Liver (tissue), 9 donors: ENCODE measurements around the gene HOXB4. TPM values are rescaled to one million over a fixed set of nuclear protein-coding genes. Genes with fewer than 3 reads are reported as not detected.

ENCODE experiments used
- DNase-seq: peaks from one replicate; pipeline ENCODE4 v3.0.0-alpha.2; 2017; ENCODE audit warnings: low spot score
- H3K27ac ChIP-seq, 2 donors: one replicate each; pipeline ENCODE4 v1.7.0; 2013; ENCODE audit warnings: inconsistent platforms in 2 of 2, low read length in 2 of 2, control low read depth in 1 of 2, low read depth in 1 of 2, mild to moderate bottlenecking in 1 of 2
- H3K27me3 ChIP-seq, 4 donors: one replicate each; pipeline versions ENCODE4 v1.6.1 to v1.7.0; 2013; ENCODE audit warnings: low read length in 3 of 4, inconsistent platforms in 1 of 4, mild to moderate bottlenecking in 1 of 4, moderate library complexity in 1 of 4; ENCODE audit not compliant: control insufficient read depth in 4 of 4, insufficient read depth in 4 of 4
- H3K36me3 ChIP-seq, 4 donors: one replicate each; pipeline versions ENCODE4 v1.6.1 to v1.7.0; 2013; ENCODE audit warnings: low read length in 3 of 4, mild to moderate bottlenecking in 3 of 4, low read depth in 1 of 4, moderate library complexity in 1 of 4; ENCODE audit not compliant: control insufficient read depth in 4 of 4, insufficient read depth in 3 of 4
- H3K4me1 ChIP-seq, 4 donors: one replicate each; pipeline versions ENCODE4 v1.6.1 to v1.7.0; 2013; ENCODE audit warnings: low read length in 3 of 4, mild to moderate bottlenecking in 3 of 4, moderate library complexity in 1 of 4; ENCODE audit not compliant: control insufficient read depth in 4 of 4, insufficient read depth in 4 of 4
- H3K4me3 ChIP-seq, 3 donors: one replicate each; pipeline versions ENCODE4 v1.6.1 to v1.7.0; 2013; ENCODE audit warnings: low read length in 3 of 3, control low read depth in 1 of 3, low read depth in 1 of 3, mild to moderate bottlenecking in 1 of 3
- H3K9ac ChIP-seq, 2 donors: one replicate each; pipeline ENCODE4 v1.7.0; 2013; ENCODE audit warnings: low read length in 2 of 2, mild to moderate bottlenecking in 2 of 2, moderate library complexity in 2 of 2, control low read depth in 1 of 2, low read depth in 1 of 2
- H3K9me3 ChIP-seq, 4 donors: one replicate each; pipeline versions ENCODE4 v1.6.1 to v1.7.0; 2013; ENCODE audit warnings: low read length in 3 of 4; ENCODE audit not compliant: control insufficient read depth in 4 of 4
- EGR1 ChIP-seq, 2 donors: IDR thresholded peaks; 2 replicates each; pipeline ENCODE4 v1.6.1; 2016 to 2018; ENCODE audit warnings: antibody characterized with exemption in 2 of 2, low read depth in 2 of 2
- GABPA ChIP-seq, 2 donors: IDR thresholded peaks in 1 of 2; conservative IDR thresholded peaks in 1 of 2; 2 replicates each; pipeline ENCODE4 v1.6.1; 2016; ENCODE audit warnings: antibody characterized with exemption in 2 of 2, mild to moderate bottlenecking in 1 of 2, moderate library complexity in 1 of 2
- HNF4A ChIP-seq, 2 donors: conservative IDR thresholded peaks; 2 replicates each; pipeline ENCODE4 v1.6.1; 2016; ENCODE audit warnings: antibody characterized with exemption in 2 of 2, mild to moderate bottlenecking in 2 of 2
- HNF4G ChIP-seq: IDR thresholded peaks from 2 replicates; pipeline ENCODE4 v1.6.1; 2016; ENCODE audit warnings: antibody characterized with exemption
- JUND ChIP-seq, 2 donors: IDR thresholded peaks; 2 replicates each; pipeline ENCODE4 v1.6.1; 2016; ENCODE audit warnings: antibody characterized with exemption in 2 of 2
- MAX ChIP-seq: IDR thresholded peaks from 2 replicates; pipeline ENCODE4 v1.6.1; 2016; ENCODE audit warnings: antibody characterized with exemption
- NR2F2 ChIP-seq: IDR thresholded peaks from 2 replicates; pipeline ENCODE4 v1.6.1; 2016; ENCODE audit warnings: antibody characterized with exemption
- RAD21 ChIP-seq, 2 donors: IDR thresholded peaks; 2 replicates each; pipeline ENCODE4 v1.6.1; 2016; ENCODE audit warnings: antibody characterized with exemption in 2 of 2, mild to moderate bottlenecking in 2 of 2
- REST ChIP-seq: IDR thresholded peaks from 2 replicates; pipeline ENCODE4 v1.6.1; 2016; ENCODE audit warnings: antibody characterized with exemption, mild to moderate bottlenecking
- RXRA ChIP-seq, 2 donors: IDR thresholded peaks; 2 replicates each; pipeline ENCODE4 v1.6.1; 2017 to 2018; ENCODE audit warnings: antibody characterized with exemption in 2 of 2, mild to moderate bottlenecking in 1 of 2
- SP1 ChIP-seq: IDR thresholded peaks from 2 replicates; pipeline ENCODE4 v1.6.1; 2018; ENCODE audit warnings: antibody characterized with exemption, mild to moderate bottlenecking
- YY1 ChIP-seq: IDR thresholded peaks from 2 replicates; pipeline ENCODE4 v1.6.1; 2016; ENCODE audit warnings: antibody characterized with exemption, mild to moderate bottlenecking
- ZBTB33 ChIP-seq: IDR thresholded peaks from 2 replicates; pipeline ENCODE4 v1.6.1; 2016; ENCODE audit warnings: antibody characterized with exemption
- WGBS: extraction: QIAGEN DNeasy Blood & Tissue Kit; methylation state at CpG from one replicate; pipeline ENCODE4 v1.1.7; 2013; 5-methylcytosine and 5-hydroxymethylcytosine counted together
- polyA plus RNA-seq, 2 donors: library from polyadenylated mRNA; stranded (reverse) in 1 of 2; unstranded in 1 of 2; fragments of 200-250 nt in 1 of 2; fragments of >200 nt in 1 of 2; fragmentation: Nextera tagmentation in 1 of 2; extraction: Ambion mirVana in 1 of 2; gene quantifications; one replicate each; pipeline versions ENCODE4 v1.2.1 to v1.2.3, GENCODE V29; 2013 to 2015
- total RNA-seq, 2 donors: library from RNA; depleted of rRNA; stranded (reverse); fragments of >200 nt; gene quantifications; one replicate each; pipeline ENCODE4 v1.2.3, GENCODE V29; 2014
- donor health status: healthy.
- donor health status: healthy.
- donor health status: healthy.
- donor health status: healthy.
- donor health status: healthy.

HOXB4 gene
- total and polyA plus RNA-seq, 4 donors: 0.19 to 0.75 (median 0.50) TPM

- DNase-seq: no peak
- H3K27me3 ChIP-seq: peaks cover 3 to 15% (median 8%) of the 10 kb centered on the region in 4 donors
- no peak overlapping the region for H3K9ac ChIP-seq
- H3K4me1 ChIP-seq: peaks cover 0 to 2% (median 0%) of the 10 kb centered on the region in 4 donors
- no peaks in the 10 kb centered on the region for H3K9me3 ChIP-seq
- H3K36me3 ChIP-seq: no peaks in the 10 kb centered on the region
- H3K4me3 ChIP-seq: peak overlapping the region in 1 of 3 donors; percentile 31
- H3K27ac ChIP-seq: peak overlapping the region in 1 of 2 donors; percentile 16
- no peak for TF ChIP-seq JUND (IDR thresholded peaks at IDR 0.05)
- no peak for TF ChIP-seq NR2F2
- no peak for TF ChIP-seq MAX
- TF ChIP-seq HNF4G: no peak
- no peak for TF ChIP-seq ZBTB33
- no peak for TF ChIP-seq EGR1 (IDR thresholded peaks at IDR 0.05; ENCODE audit: low read depth in 2 of 2)
- no peak for TF ChIP-seq YY1
- TF ChIP-seq REST: no peak
- WGBS: 24% methylated on average over 10 of the region's 10 CpGs
Observed at GRCh38 chr17:48563867-48564187, 14.3 kb downstream of the HOXB4 start.

GRCh38 chr17:48563385-48563838 is 14.7 kb downstream of the HOXB4 start:
- Histone ChIP-seq H3K9me3 (no peaks in the 10 kb centered on the region), H3K27ac (no peak overlapping the region), H3K4me1 (peaks cover 0 to 2% (median 0%) of the 10 kb centered on the region in 4 donors), H3K9ac (no peak overlapping the region), H3K4me3 (peak overlapping the region in 1 of 3 donors; percentile 31), H3K27me3 (peaks cover 3 to 15% (median 9%) of the 10 kb centered on the region in 4 donors), H3K36me3 (no peaks in the 10 kb centered on the region)
- no peak for DNase-seq
- TF ChIP-seq RAD21 (IDR thresholded peaks at IDR 0.05): no peak
- TF ChIP-seq GABPA (IDR thresholded peaks at IDR 0.05 in 1 of 2, conservative IDR thresholded peaks at IDR 0.05 in 1 of 2): no peak
- no peak for TF ChIP-seq JUND (IDR thresholded peaks at IDR 0.05)
- no peak for TF ChIP-seq YY1
- TF ChIP-seq HNF4G: no peak
- no peak for TF ChIP-seq SP1
- no peak for TF ChIP-seq EGR1 (IDR thresholded peaks at IDR 0.05; ENCODE audit: low read depth in 2 of 2)
- TF ChIP-seq RXRA (IDR thresholded peaks at IDR 0.05): no peak
- 35% methylated on average over 6 of the region's 6 CpGs for WGBS

GRCh38 chr17:48562934-48563333 is 15.2 kb downstream of the HOXB4 start:
- H3K9me3 ChIP-seq: no peaks in the 10 kb centered on the region
- DNase-seq: no peak
- peaks cover 3 to 15% (median 9%) of the 10 kb centered on the region in 4 donors for H3K27me3 ChIP-seq
- H3K27ac ChIP-seq: no peak overlapping the region
- no peaks in the 10 kb centered on the region for H3K36me3 ChIP-seq
- peaks cover 0 to 2% (median 0%) of the 10 kb centered on the region in 4 donors for H3K4me1 ChIP-seq
- H3K9ac ChIP-seq: no peak overlapping the region
- 26% methylated on average over 5 of the region's 5 CpGs for WGBS
- no peak overlapping the region for H3K4me3 ChIP-seq
- no peak for TF ChIP-seq HNF4A (conservative IDR thresholded peaks at IDR 0.05)
- no peak for TF ChIP-seq ZBTB33
- TF ChIP-seq YY1: no peak
- TF ChIP-seq NR2F2: no peak
- no peak for TF ChIP-seq RXRA (IDR thresholded peaks at IDR 0.05)
- TF ChIP-seq JUND (IDR thresholded peaks at IDR 0.05): no peak
- no peak for TF ChIP-seq REST
